ENCODE measurements around the gene ASIC4. TPM values are rescaled to one million over a fixed set of nuclear protein-coding genes. Genes with fewer than 3 reads are reported as not detected.

ASIC4 gene
- total and polyA plus RNA-seq, 2 of the 8 experiments (the other 6 are each of a cell fraction or from before 2014, with no cell fraction given): 0.12 to 0.22 TPM

DNA sequence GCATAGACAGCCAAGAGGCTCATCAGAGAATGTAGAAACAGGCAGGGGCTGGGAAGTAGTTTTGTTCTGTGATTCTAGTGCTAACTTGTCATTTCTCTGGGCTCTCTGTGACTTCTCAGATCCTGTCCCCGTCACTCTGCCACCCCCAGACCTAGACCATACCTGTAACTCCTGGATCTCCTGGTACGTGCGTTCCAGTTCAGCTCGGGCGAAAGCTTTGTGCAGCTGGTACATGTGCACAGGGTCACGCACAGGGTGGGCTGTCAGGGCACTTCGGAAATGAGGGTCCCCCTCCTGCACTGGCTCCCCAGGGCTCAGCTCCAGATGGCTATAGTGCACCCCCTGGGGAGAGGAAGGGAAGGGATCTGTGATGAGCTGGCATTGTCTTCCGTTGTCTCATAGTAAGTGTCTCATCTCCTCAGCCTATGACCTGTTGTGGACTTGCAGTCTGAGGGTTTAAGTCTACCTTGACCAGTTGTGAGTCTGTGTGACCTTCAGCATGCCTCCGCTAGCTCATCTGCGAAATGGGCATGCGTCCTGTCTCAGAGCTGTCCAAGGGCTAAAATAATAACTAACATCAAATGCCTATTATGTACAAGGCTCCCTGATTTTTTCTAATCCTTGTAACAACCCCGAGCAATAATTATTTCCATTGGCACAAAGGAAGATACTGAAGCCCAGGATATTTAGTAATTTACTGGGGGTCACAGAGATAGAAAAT is 26.7 kb downstream of the ASIC4 start:
- no peak overlapping the region for H3K23ac ChIP-seq (ENCODE audit: insufficient read length)
- POLR2A ChIA-PET (ENCODE audit: partially characterized antibody): interaction anchor here (0.8 to 5.4 kb wide), 10 partner anchors 9 to 56 kb away, joined by 3 to 23 read pairs (median 6); partner anchors contain the start of genes INHA, OBSL1 and STK11IP

More for the DNA sequence above, 26.7 kb downstream of the ASIC4 start:
- no peak overlapping the region for H2AFZ ChIP-seq (ENCODE audit: low read length)
- no peak overlapping the region for H4K5ac ChIP-seq (ENCODE audit: insufficient read length, low read depth, low read length)
- peak; percentile 7 for FAIRE-seq
- H4K91ac ChIP-seq (replicated peaks; ENCODE audit: insufficient read length, low read length): no peak overlapping the region
- H2BK5ac ChIP-seq (ENCODE audit: low read depth, low read length): no peak overlapping the region
- peaks cover 4% of the 10 kb centered on the region; the same call in 1 of the 2 replicates for H3K79me1 ChIP-seq (ENCODE audit: low read depth, low read length)
- H3K4me3 ChIP-seq (ENCODE audit: extremely low read depth in 1 of 4, insufficient read depth in 2 of 4, low read depth in 3 of 4, low read length in 4 of 4): no peak overlapping the region
- DNase-seq (ENCODE audit: low read depth in 1 of 2, low spot score in 2 of 2): no peak
- H3K27ac ChIP-seq (ENCODE audit: low read depth, low read length): no peak overlapping the region
- no peak overlapping the region for H3K18ac ChIP-seq (ENCODE audit: extremely low read depth, low read length)
- peak overlapping the region; percentile 12 for H4K8ac ChIP-seq (ENCODE audit: extremely low read depth, insufficient read depth, low read length)
- H3K4me1 ChIP-seq (replicated peaks in 1 of 4; ENCODE audit: control insufficient read depth in 3 of 4, insufficient read depth in 4 of 4, low read length in 3 of 4): peaks cover 5 to 28% (median 19%) of the 10 kb centered on the region in 4 experiments
- TF ChIP-seq, protein P1, sequence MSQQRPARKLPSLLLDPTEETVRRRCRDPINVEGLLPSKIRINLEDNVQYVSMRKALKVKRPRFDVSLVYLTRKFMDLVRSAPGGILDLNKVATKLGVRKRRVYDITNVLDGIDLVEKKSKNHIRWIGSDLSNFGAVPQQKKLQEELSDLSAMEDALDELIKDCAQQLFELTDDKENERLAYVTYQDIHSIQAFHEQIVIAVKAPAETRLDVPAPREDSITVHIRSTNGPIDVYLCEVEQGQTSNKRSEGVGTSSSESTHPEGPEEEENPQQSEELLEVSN (IDR thresholded peaks at IDR 0.05): no peak
- TF ChIP-seq, protein P2, sequence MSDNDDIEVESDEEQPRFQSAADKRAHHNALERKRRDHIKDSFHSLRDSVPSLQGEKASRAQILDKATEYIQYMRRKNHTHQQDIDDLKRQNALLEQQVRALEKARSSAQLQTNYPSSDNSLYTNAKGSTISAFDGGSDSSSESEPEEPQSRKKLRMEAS (IDR thresholded peaks at IDR 0.05): no peak
- TF ChIP-seq, protein P3, sequence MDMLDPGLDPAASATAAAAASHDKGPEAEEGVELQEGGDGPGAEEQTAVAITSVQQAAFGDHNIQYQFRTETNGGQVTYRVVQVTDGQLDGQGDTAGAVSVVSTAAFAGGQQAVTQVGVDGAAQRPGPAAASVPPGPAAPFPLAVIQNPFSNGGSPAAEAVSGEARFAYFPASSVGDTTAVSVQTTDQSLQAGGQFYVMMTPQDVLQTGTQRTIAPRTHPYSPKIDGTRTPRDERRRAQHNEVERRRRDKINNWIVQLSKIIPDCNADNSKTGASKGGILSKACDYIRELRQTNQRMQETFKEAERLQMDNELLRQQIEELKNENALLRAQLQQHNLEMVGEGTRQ (IDR thresholded peaks at IDR 0.05; ENCODE audit: low read length): no peak
- TF ChIP-seq TBP (IDR thresholded peaks at IDR 0.05; ENCODE audit: low read depth, low read length): no peak
- TF ChIP-seq KDM1A (IDR thresholded peaks at IDR 0.05; ENCODE audit: borderline replicate concordance, low read length): no peak
- H3K9me3 ChIP-seq (ENCODE audit: insufficient read depth in 2 of 2, low read depth in 1 of 2, low read length in 1 of 2): no peaks in the 10 kb centered on the region
- no peak overlapping the region for H3K56ac ChIP-seq (replicated peaks; ENCODE audit: insufficient read length, low read depth, low read length)
- 91% methylated on average over 12 of the region's 12 CpGs; no CpG with 5 or more reads in 1 of the 2 experiments for WGBS, 2 experiments (ENCODE audit: extremely low coverage in 1 of 2, insufficient coverage in 1 of 2, insufficient read length in 1 of 2, insufficient replicate concordance in 2 of 2, low coverage in 1 of 2, low lambda C conversion rate in 2 of 2, missing lambda C conversion rate in 1 of 2)
- H3K36me3 ChIP-seq (ENCODE audit: control insufficient read depth in 2 of 4, insufficient read depth in 4 of 4, low read length in 3 of 4): peaks cover 4 to 22% (median 12%) of the 10 kb centered on the region in 4 experiments; a peak in 6 of 8 replicates
- no peak overlapping the region for H2BK120ac ChIP-seq (replicated peaks; ENCODE audit: low read depth, low read length)
- H2BK20ac ChIP-seq (ENCODE audit: low read length): no peak overlapping the region
- no peak overlapping the region for H2BK15ac ChIP-seq (ENCODE audit: low read length)
- no peak overlapping the region for H3K4ac ChIP-seq (replicated peaks; ENCODE audit: insufficient read length, low read depth, low read length)
- H3K23me2 ChIP-seq (ENCODE audit: low read depth, low read length): peaks cover 11% of the 10 kb centered on the region; the same call in 1 of the 2 replicates
- H3K27me3 ChIP-seq (replicated peaks in 1 of 4; ENCODE audit: control insufficient read depth in 3 of 4, extremely low read depth in 1 of 4, insufficient read depth in 3 of 4, low read length in 3 of 4): peaks cover 0 to 4% (median 0%) of the 10 kb centered on the region in 4 experiments; a peak in 2 of 7 replicates
- H2BK12ac ChIP-seq (ENCODE audit: low read depth, low read length): no peak overlapping the region
- peaks cover 11 to 15% of the 10 kb centered on the region in 2 experiments for H4K20me1 ChIP-seq (replicated peaks in 1 of 2; ENCODE audit: control insufficient read depth in 1 of 2, insufficient read depth in 2 of 2, low read length in 2 of 2)
- H2AK5ac ChIP-seq (ENCODE audit: low read depth, low read length): no peak overlapping the region
- H3K14ac ChIP-seq (ENCODE audit: insufficient read length): no peak overlapping the region
- H3K9ac ChIP-seq (replicated peaks in 1 of 4; ENCODE audit: extremely low read depth in 1 of 4, low read depth in 3 of 4, low read length in 3 of 4): no peak overlapping the region
- peaks cover 0 to 6% of the 10 kb centered on the region in 2 experiments; a peak in 1 of 4 replicates for H3K79me2 ChIP-seq (ENCODE audit: control insufficient read depth in 1 of 2, insufficient read depth in 2 of 2, low read length in 2 of 2)
- CTCF ChIA-PET (ENCODE audit: partially characterized antibody): interaction anchor here (0.6 to 113.1 kb wide), 47 partner anchors 7 to 483 kb away, joined by 3 to 7248 read pairs (median 6); partner anchors contain the start of genes ASIC4, DES, GLB1L and GMPPA
- no peak overlapping the region; a peak in 1 of 4 replicates for H3K4me2 ChIP-seq (ENCODE audit: insufficient read depth in 1 of 2, low read depth in 2 of 2, low read length in 2 of 2)
